Activated CD8-positive, alpha-beta memory T cell treated with anti-CD3 and anti-CD28 coated beads, Interleukin-2, amount 50 U/mL, for 1 hour (primary cell): ENCODE results near the gene LHB.
"Not testable (repeated sequence)": the region's sequence is repeated elsewhere in the genome, so short reads cannot be mapped to it uniquely, and the experiment has no call there.

Source experiments
- DNase-seq: peaks from one replicate; pipeline ENCODE4 v3.0.0-alpha.2; 2020; ENCODE audit errors: extremely low read depth

The LHB gene

DNA sequence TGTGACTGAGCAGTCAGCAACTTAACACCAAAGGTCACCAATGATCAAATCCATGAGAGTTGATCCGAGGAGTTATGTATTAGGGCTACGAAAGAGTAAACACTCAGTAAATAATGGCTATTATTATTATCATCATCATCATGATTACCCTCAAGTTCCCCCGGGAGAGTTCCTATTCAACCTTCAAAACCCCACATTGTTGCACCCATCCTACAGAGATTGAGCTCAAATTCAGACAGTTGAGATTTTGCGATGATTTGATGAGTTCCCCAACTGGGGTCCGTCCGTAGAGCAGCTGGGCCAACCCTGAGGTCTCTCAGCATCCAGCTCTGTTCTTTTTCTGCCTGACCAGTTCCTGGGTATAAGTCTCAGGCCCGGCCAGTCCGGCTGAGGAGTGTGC is 21.2 kb upstream of the LHB start:
- DNase-seq = not testable (repeated sequence)

DNA sequence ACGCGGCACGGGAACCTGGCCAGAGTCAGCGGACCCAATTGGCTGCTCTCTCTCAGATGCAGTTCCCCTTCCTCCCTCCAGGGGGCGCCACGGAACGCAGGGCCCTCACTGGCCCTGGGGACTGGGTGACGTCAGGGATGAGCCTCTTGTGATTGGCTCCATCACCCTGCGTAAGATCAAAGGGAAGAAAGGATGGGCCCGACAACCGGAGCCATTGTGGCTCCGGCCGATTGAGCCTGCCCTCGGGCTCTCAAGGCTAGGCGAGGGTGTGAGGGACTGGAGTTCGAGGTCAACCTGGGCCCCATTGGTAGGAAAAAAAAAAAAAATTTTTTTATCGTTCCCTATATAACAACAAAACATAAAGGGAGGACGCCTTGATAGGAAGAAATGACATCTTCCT is 19.9 kb upstream of the LHB start, which contains the start of gene CGB1:
CGB1 (minus strand) TSS at position 81 of the 400 bp plus-strand sequence. CDS start 184 bp downstream, outside the sequence.
- not testable (repeated sequence) for DNase-seq

- DNase-seq = peak; percentile 20
Observed at GRCh38 chr19:49031642-49032301, 14.9 kb upstream of the LHB start, which contains the start of gene CGB2. Gene CGB2 (plus strand): TSS chr19:49031890. CDS start chr19:49032096, 206 bp downstream.

DNA sequence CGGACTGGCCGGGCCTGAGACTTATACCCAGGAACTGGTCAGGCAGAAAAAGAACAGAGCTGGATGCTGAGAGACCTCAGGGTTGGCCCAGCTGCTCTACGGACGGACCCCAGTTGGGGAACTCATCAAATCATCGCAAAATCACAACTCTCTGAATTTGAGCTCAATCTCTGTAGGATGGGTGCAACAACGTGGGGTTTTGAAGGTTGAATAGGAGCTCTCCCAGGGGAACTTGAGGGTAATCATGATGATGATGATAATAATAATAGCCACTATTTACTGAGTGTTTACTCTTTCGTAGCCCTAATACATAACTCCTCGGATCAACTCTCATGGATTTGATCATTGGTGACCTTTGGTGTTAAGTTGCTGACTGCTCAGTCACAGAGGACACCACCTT is 13.4 kb upstream of the LHB start:
- DNase-seq = not testable (repeated sequence)

GRCh38 chr19:49029749-49030148 is 12.9 kb upstream of the LHB start:
- not testable (repeated sequence) for DNase-seq

DNA sequence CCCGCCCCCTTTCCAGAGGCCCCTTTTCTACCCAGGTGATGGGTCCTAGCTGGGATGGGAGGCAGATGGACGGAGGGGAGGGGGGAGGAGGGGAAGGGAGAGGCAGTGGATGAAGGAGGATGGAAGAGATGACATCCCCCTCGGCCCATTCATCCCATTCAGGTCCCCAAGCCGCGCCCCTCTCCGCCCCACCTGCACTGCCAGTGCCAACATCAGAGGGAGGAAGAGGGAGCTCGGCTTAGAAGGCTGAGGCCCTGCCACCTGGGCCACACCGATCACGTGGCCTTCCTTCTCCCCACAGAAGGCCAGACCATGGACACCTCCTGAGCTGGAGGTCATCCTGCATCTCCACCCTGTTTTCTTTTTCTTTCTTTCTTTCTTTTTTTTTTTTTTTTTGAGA is 11.8 kb upstream of the LHB start:
- DNase-seq = not testable (repeated sequence)

- DNase-seq = not testable (repeated sequence)
Observed at GRCh38 chr19:49025599-49025998, 8.7 kb upstream of the LHB start.

- not testable (repeated sequence) for DNase-seq
Observed at GRCh38 chr19:49025088-49025487, 8.2 kb upstream of the LHB start.

GRCh38 chr19:49024233-49024632 is 7.3 kb upstream of the LHB start, which contains the start of gene CGB3:
Gene CGB3 (minus strand): TSS chr19:49024333. CDS start chr19:49023971, 362 bp downstream.
- DNase-seq = not testable (repeated sequence)

GRCh38 chr19:49022116-49022515 is 5.2 kb upstream of the LHB start:
- no peak for DNase-seq

GRCh38 chr19:49020931-49021895 is 4.3 kb upstream of the LHB start:
- DNase-seq = no peak

- DNase-seq = no peak
Observed at GRCh38 chr19:49020342-49020741, 3.5 kb upstream of the LHB start.

- no peak for DNase-seq
Observed at GRCh38 chr19:49019242-49019932, 2.5 kb upstream of the LHB start.

DNA sequence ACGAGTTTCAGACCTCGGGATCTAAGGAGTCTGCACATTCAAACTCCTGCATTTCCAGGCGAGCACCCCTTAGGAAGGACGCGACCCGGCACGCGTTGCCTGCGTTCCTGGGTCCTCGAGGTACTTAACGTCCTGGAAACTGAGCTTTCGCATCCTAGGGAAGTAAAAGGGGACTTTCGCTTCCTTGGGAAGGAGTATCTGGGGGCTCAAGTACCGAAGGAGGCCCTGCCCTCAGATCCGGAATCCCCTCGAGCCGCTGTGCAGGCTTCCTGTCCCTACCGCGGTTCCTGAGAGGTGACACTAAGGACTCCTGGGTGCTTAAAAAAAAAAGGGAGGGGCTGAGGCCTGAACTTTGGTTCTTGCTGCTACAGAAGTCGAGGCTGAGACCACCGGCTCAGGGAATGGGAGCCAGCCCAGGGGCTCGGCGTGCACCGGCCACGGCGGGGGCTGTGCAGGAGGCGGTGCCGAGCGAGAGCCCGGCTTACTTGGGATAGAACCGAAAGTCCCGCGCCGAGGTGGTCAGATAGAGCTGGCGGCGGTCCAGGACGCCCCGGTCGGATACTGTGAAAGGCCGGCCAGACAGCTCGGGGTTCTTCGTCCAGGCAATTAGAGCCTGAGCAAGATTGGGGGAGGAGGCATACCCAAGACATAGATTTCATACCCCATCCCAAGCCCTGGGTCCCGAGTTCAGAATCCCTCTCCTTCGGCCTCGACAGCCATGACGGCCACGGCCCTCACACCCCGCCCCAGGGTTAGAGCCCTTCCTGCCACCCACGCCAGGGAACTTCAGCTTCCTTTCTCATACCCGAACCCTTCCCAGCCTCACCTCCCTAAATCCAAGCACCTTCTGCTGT is 1.7 kb upstream of the LHB start:
- not testable (repeated sequence) for DNase-seq

- no peak for DNase-seq
Observed at GRCh38 chr19:49017666-49018351, 918 bp upstream of the LHB start.

DNA sequence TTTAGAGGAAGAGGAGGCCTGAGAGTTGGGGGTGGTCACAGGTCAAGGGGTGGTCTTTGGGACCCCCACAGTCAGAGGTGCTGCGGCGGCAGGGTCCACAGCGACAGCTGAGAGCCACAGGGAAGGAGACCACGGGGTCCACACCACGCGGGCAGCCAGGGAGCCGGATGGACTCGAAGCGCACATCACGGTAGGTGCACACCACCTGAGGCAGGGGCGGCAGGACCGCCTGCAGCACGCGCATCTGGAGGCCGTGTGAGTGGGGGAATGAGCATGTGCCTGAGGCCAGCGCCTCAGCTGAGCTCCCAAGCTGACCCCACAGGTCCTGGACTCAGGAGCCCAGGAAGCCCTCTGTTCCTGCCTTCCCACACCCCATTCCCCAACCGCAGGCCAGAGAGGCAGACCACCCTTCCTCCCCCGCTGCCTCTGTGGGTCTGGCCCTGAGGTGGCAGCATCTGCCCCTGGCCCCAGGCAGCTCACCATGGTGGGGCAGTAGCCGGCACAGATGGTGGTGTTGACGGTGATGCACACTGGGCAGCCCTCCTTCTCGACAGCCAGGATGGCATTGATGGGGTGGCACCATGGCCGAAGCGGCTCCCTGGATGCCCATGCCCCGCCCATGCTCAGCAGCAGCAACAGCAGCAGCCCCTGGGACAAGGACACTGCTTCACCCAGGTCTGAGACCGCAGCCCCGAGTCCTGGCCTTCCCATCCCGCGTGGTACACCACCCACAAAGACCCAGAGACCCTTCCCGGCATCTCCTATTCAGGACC is 638 bp downstream of the LHB start:
- DNase-seq = no peak

DNA sequence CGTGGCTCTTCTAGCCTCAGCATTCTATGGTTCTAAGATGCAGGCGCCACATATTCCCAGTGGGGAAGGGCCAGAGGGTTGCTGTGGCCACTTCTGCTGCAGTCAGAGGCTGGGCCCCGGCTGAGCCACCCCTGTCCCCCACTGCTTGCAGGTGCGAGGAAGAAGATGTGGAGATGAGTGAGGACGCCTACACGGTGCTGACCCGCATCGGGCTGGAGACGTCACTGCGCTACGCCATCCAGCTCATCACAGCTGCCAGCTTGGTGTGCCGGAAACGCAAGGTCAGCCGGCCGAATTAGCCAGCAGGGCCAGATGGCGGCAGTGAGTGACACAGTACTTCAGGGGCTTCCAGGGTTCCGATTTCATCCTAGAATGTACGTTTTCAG is 2.0 kb downstream of the LHB start:
- DNase-seq = no peak

DNA sequence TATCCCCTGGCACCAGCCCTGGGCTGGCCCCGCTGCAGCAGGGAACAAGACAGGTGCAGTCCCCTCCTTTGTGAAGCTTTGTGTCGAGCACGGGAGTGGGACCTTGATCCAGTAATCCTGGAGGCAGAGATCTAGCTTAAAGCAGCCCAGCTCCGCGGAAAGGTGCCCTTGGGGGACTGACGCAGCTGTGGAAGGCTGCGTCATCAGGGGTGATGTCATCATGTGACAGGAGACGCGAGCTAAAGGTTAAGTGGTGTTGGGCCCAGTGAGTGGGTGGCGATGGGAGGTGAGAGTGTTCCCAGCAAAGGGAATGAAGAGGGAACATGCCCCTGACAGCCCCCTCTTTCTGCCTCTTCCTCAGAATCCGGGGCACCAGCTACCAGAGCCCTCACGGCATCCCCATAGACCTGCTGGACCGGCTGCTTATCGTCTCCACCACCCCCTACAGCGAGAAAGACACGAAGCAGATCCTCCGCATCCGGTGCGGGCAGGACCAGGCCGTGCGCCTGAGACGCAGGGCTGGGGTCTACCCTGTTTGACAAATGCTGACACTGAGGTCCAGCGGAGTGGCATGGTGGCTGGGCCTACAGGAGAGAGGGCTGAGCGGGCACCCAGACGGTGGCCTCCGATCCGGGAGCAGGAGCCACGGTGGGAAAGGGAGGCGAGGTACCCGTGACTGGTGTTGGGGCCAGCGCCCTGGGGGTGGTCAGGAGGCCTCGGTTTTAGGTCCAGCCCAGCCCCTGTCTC is 2.6 kb downstream of the LHB start:
- no peak for DNase-seq

DNA sequence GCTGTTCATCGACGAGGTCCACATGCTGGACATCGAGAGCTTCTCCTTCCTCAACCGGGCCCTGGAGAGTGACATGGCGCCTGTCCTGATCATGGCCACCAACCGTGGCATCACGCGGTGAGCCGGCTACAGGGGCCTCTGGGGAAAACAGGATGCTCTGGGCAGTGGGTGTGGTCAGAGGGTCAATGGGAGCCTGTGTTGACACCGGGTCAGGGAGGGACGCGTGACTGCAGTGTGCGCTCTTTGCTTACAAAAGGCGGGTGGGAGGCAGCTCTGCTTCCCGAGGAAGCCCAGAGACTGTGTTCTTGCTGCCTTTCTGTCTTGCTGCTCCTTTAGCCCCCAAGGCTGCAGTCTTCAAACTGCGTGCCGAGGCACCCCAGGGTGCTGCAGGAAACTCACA is 5.7 kb downstream of the LHB start:
- DNase-seq = no peak
